HepG2 (cell line): Measurements from ENCODE around the gene WNT3A. TPM values are rescaled to one million over a fixed set of nuclear protein-coding genes. Genes with fewer than 3 reads are reported as not detected.

Source experiments
- BCL6 ChIP-seq: IDR thresholded peaks from 2 replicates; pipeline ENCODE4 v1.6.1; 2016; ENCODE audit warnings: missing genetic modification reagents, missing compliant biosample characterization
- CHD2 ChIP-seq: IDR thresholded peaks from 2 replicates; pipeline ENCODE4 v1.6.1; 2011; ENCODE audit warnings: low read depth, low read length, improper control_type of control experiment
- CTCF ChIP-seq: sonication (generic); formaldehyde crosslinking; IDR thresholded peaks from 2 replicates; pipeline ENCODE4 v1.5.0; 2020; ENCODE audit warnings: mild to moderate bottlenecking, missing genetic modification reagents, moderate library complexity
- ETV6 ChIP-seq: sonication (generic); formaldehyde crosslinking; conservative IDR thresholded peaks from 2 replicates; pipeline ENCODE4 v1.4.0; 2020; ENCODE audit warnings: missing genetic modification reagents
- FOXK1 ChIP-seq: sonication (generic); formaldehyde crosslinking; IDR thresholded peaks from 2 replicates; pipeline ENCODE4 v1.4.0; 2020; ENCODE audit warnings: low read depth, missing genetic modification reagents, borderline replicate concordance
- HIVEP1 ChIP-seq: sonication (generic); formaldehyde crosslinking; IDR thresholded peaks from 2 replicates; pipeline ENCODE4 v1.4.0; 2020; ENCODE audit warnings: mild to moderate bottlenecking, missing genetic modification reagents
- LCORL ChIP-seq, 2 experiments: fragments of 450-650 bp in 1 of 2; sonication (generic) in 1 of 2; formaldehyde crosslinking in 1 of 2; IDR thresholded peaks; 2 replicates each; pipeline versions ENCODE4 v1.5.0 to v1.6.1; 2017 to 2020; ENCODE audit warnings: antibody characterized with exemption in 1 of 2, missing genetic modification reagents in 1 of 2
- MEF2D ChIP-seq: sonication (generic); formaldehyde crosslinking; IDR thresholded peaks from 2 replicates; pipeline ENCODE4 v1.5.1; 2020; ENCODE audit warnings: mild to moderate bottlenecking, missing genetic modification reagents
- MEIS2 ChIP-seq: sonication (generic); formaldehyde crosslinking; IDR thresholded peaks from 2 replicates; pipeline ENCODE4 v1.9.0; 2021; ENCODE audit warnings: mild to moderate bottlenecking, missing genetic modification reagents
- TFE3 ChIP-seq: IDR thresholded peaks from 2 replicates; pipeline ENCODE4 v1.6.1; 2016
- USF2 ChIP-seq, 2 experiments: sonication (generic) in 1 of 2; formaldehyde crosslinking in 1 of 2; IDR thresholded peaks; 2 replicates each; pipeline versions ENCODE4 v1.5.1 to v1.6.1; 2011 to 2020; ENCODE audit warnings: borderline replicate concordance in 1 of 2, low read depth in 1 of 2, low read length in 1 of 2, mild to moderate bottlenecking in 1 of 2, missing genetic modification reagents in 1 of 2, moderate library complexity in 1 of 2
- ZBTB7B ChIP-seq: sonication (generic); formaldehyde crosslinking; IDR thresholded peaks from 2 replicates; pipeline ENCODE4 v1.4.0; 2020; ENCODE audit warnings: missing genetic modification reagents
- ZNF468 ChIP-seq: sonication (generic); formaldehyde crosslinking; IDR thresholded peaks from 2 replicates; pipeline ENCODE4 v1.8.0; 2022; ENCODE audit warnings: mild to moderate bottlenecking, moderate library complexity, missing genetic modification reagents
- ZNF512B ChIP-seq: sonication (generic); formaldehyde crosslinking; IDR thresholded peaks from 2 replicates; pipeline ENCODE4 v1.5.1; 2020; ENCODE audit warnings: missing genetic modification reagents, mild to moderate bottlenecking, borderline replicate concordance
- ZNF605 ChIP-seq: sonication (generic); formaldehyde crosslinking; IDR thresholded peaks from 2 replicates; pipeline ENCODE4 v1.8.0; 2022; ENCODE audit warnings: mild to moderate bottlenecking, missing genetic modification reagents
- ZNF614 ChIP-seq: IDR thresholded peaks from 2 replicates; pipeline ENCODE4 v1.6.1; 2018; ENCODE audit warnings: missing biosample characterization, missing genetic modification reagents, inconsistent platforms, borderline replicate concordance
- ZNF879 ChIP-seq: sonication (generic); formaldehyde crosslinking; IDR thresholded peaks from 2 replicates; pipeline ENCODE4 v1.8.1; 2023; ENCODE audit warnings: missing genetic modification reagents
- polyA plus RNA-seq, 8 experiments: library from polyadenylated mRNA; depleted of rRNA in 3 of 8; stranded (reverse) in 7 of 8; unstranded in 1 of 8; fragments of >200 nt; fragmentation: Illumina TruSeq in 4 of 8; extraction: Trizol in 4 of 8; gene quantifications; 2 replicates each; pipeline versions ENCODE4 v1.2.1 to v1.2.3, GENCODE V29; 2011 to 2016; ENCODE audit warnings: low read depth in 4 of 8, missing spikeins in 1 of 8, mixed read lengths in 1 of 8; ENCODE audit not compliant: insufficient read depth in 1 of 8
- total RNA-seq, 5 experiments: library from RNA; depleted of rRNA; stranded (reverse); fragments of >200 nt; fragmentation: Illumina TruSeq; extraction: Trizol; gene quantifications; 2 replicates each; pipeline ENCODE4 v1.2.3, GENCODE V29; 2016; ENCODE audit warnings: low read depth in 1 of 5

WNT3A gene
- total and polyA plus RNA-seq, 2 of the 13 experiments (the other 11 are each of a cell fraction or from before 2014, with no cell fraction given): not detected

GRCh38 chr1:228109073-228109961, 102.5 kb downstream of the WNT3A start, which contains the start of gene MRPL55 (continued):
- TF ChIP-seq ZNF512B (CRISPR knock-in tag) (peak; percentile 53; the same call in 1 of the 2 replicates), MEF2D (peak; percentile 77), ETV6 (no peak), FOXK1 (CRISPR knock-in tag) (peak; percentile 91; the same call in 1 of the 2 replicates), CTCF (CRISPR knock-in tag) (peak; percentile 57), HIVEP1 (CRISPR knock-in tag) (no peak; the same call in 1 of the 2 replicates), ZBTB7B (CRISPR knock-in tag) (peak; percentile 31; the same call in 1 of the 2 replicates), ZNF605 (CRISPR knock-in tag) (peak; percentile 85; the same call in 1 of the 2 replicates), ZNF879 (CRISPR knock-in tag) (0 out of 2 replicates have a peak, but pooled peaks have one; percentile 70), ZNF468 (CRISPR knock-in tag) (peak; percentile 40; the same call in 1 of the 2 replicates), USF2 (IDR thresholded peaks at IDR 0.05; ENCODE audit: low read depth, low read length) (no peak), USF2 (CRISPR knock-in tag; IDR thresholded peaks at IDR 0.05; ENCODE audit: borderline replicate concordance) (no peak), BCL6 (CRISPR knock-in tag) (peak; percentile 58), MEIS2 (CRISPR knock-in tag) (peak; percentile 84), ZNF614 (CRISPR knock-in tag) (peak; percentile 75; the same call in 1 of the 2 replicates), TFE3 (CRISPR knock-in tag) (no peak), LCORL (IDR thresholded peaks at IDR 0.05) (no peak), LCORL (CRISPR knock-in tag; IDR thresholded peaks at IDR 0.05) (peak; percentile 74; the same call in 1 of the 2 replicates), CHD2 (no peak)
